Panc1 (cell line): ENCODE results near the gene LRRFIP1. TPM values are rescaled to one million over a fixed set of nuclear protein-coding genes. Genes with fewer than 3 reads are reported as not detected.

Source experiments
- ATAC-seq: fragments of 200-7000 bp; cut with Tn5 transposase; 2 replicates; pipeline ENCODE4 v1.9.1; 2020; ENCODE audit warnings: mild to moderate bottlenecking, moderate library complexity
- BruUV-seq: library from RNA; stranded (reverse); fragments of 400-500 nt; replicated peaks from 2 replicates; lab custom pipeline; 2021; lab: Mats Ljungman, UMichigan
- CTCF ChIA-PET: fragments of 300-600 bp; sonication (Branson Sonifier 250); formaldehyde crosslinking; loops from one replicate; lab custom pipeline; 2022; ENCODE audit warnings: antibody characterized with exemption; lab: Charles Lee
- POLR2A ChIA-PET: fragments of 300-600 bp; sonication (Branson Sonifier 250); formaldehyde crosslinking; loops from one replicate; lab custom pipeline; 2022; ENCODE audit warnings: antibody characterized with exemption; lab: Charles Lee
- DNase-seq: peaks from one replicate; pipeline ENCODE4 v3.0.0-alpha.2; 2010; ENCODE audit warnings: low read depth, low spot score
- H3K27ac ChIP-seq: 2 replicates; pipeline ENCODE4 v1.5.1; 2011; ENCODE audit warnings: mild to moderate bottlenecking, low read length, inconsistent platforms
- H3K27me3 ChIP-seq: fragments of 200-500 bp; sonication (Bioruptor generic); 2 replicates; pipeline ENCODE4 v1.6.0; 2014; ENCODE audit warnings: low read length, inconsistent platforms; ENCODE audit not compliant: control insufficient read depth, insufficient read depth
- H3K36me3 ChIP-seq: fragments of 200-500 bp; sonication (Bioruptor generic); 2 replicates; pipeline ENCODE4 v1.5.1; 2014; ENCODE audit warnings: inconsistent platforms, mild to moderate bottlenecking, low read length, moderate library complexity; ENCODE audit not compliant: control insufficient read depth, insufficient read depth
- H3K4me1 ChIP-seq: 2 replicates; pipeline ENCODE4 v1.5.1; 2011; ENCODE audit warnings: inconsistent platforms, mild to moderate bottlenecking, low read length, moderate library complexity; ENCODE audit not compliant: control insufficient read depth, insufficient read depth
- H3K4me3 ChIP-seq, 2 experiments: 2 replicates each; pipeline ENCODE4 v1.5.1; 2011 to 2012; ENCODE audit warnings: low read depth in 2 of 2, low read length in 2 of 2, mild to moderate bottlenecking in 2 of 2, inconsistent platforms in 1 of 2, moderate library complexity in 1 of 2
- H3K9me3 ChIP-seq: fragments of 200-500 bp; sonication (Bioruptor generic); 2 replicates; pipeline ENCODE4 v1.5.1; 2014; ENCODE audit warnings: low read depth, mild to moderate bottlenecking, inconsistent platforms, low read length, moderate library complexity; ENCODE audit not compliant: control insufficient read depth, insufficient read depth
- CTCF ChIP-seq: fragments of 450-650 bp; IDR thresholded peaks from 2 replicates; pipeline ENCODE4 v1.5.1; 2017; ENCODE audit warnings: mild to moderate bottlenecking
- POLR2AphosphoS5 ChIP-seq: IDR thresholded peaks from 2 replicates; pipeline ENCODE4 v1.6.1; 2012; ENCODE audit warnings: mild to moderate bottlenecking, low read depth, low read length, moderate library complexity
- REST ChIP-seq, 2 experiments: IDR thresholded peaks; 2 replicates each; pipeline ENCODE4 v1.6.1; 2011 to 2012; ENCODE audit warnings: low read depth in 2 of 2, control low read depth in 1 of 2, low read length in 1 of 2, mild to moderate bottlenecking in 1 of 2, moderate library complexity in 1 of 2; ENCODE audit not compliant: insufficient read depth in 1 of 2
- SIN3A ChIP-seq: IDR thresholded peaks from 2 replicates; pipeline ENCODE4 v1.6.1; 2012; ENCODE audit warnings: low read depth, mild to moderate bottlenecking, low read length, moderate library complexity, borderline replicate concordance; ENCODE audit not compliant: insufficient read depth
- TCF7L2 ChIP-seq: IDR thresholded peaks from 2 replicates; pipeline ENCODE4 v1.6.1; 2011; ENCODE audit warnings: mild to moderate bottlenecking, low read depth, low read length, inconsistent platforms
- in situ Hi-C: cut with HindIII; loops from 2 replicates; pipeline ENCODE4 v1.10.0; 2016; ENCODE audit warnings: low sequenced_read_pairs, low pct_unique_long_range_greater_than_20kb
- intact Hi-C: fragments of 100-400 bp; cut with micrococcal nuclease; formaldehyde crosslinking; loops from one replicate; pipeline ENCODE4 v1.10.0; 2022; ENCODE audit not compliant: unreplicated experiment
- total RNA-seq: library from RNA; stranded (reverse); gene quantifications from one replicate; pipeline ENCODE4 v1.2.1, GENCODE V29; 2021; ENCODE audit not compliant: unreplicated experiment

The LRRFIP1 gene
- total RNA-seq, 1 experiment from 2014 or later = 121 TPM

- ChIA-PET CTCF (interaction anchor here (0.6 to 3.4 kb wide), 7 partner anchors 9 to 73 kb away, joined by 3 to 23 read pairs (median 3); no protein-coding TSS in a partner anchor), POLR2A (no interaction called here)
- Histone ChIP-seq H3K36me3 (no peaks in the 10 kb centered on the region; the same call in 1 of the 2 replicates), H3K4me1 (peaks cover 16% of the 10 kb centered on the region), H3K27ac (peak overlapping the region; percentile 34; the same call in 1 of the 2 replicates), H3K9me3 (no peaks in the 10 kb centered on the region), H3K27me3 (no peaks in the 10 kb centered on the region), H3K4me3 (no peak overlapping the region)
- TF ChIP-seq CTCF = peak; percentile 96
- TF ChIP-seq POLR2AphosphoS5 = no peak
- no peak for TF ChIP-seq SIN3A
- no peak for TF ChIP-seq TCF7L2
- TF ChIP-seq REST (IDR thresholded peaks at IDR 0.05; ENCODE audit: insufficient read depth in 1 of 2, low read depth in 2 of 2, low read length in 1 of 2) = no peak
- ATAC-seq (peak; percentile 85), DNase-seq (peak; percentile 32)
- in situ Hi-C loops (no loop called here), intact Hi-C loops (loop anchor here (2.0 to 10.0 kb wide), 2 partner anchors 72 to 150 kb away; partner anchors contain the start of gene RAB17)
- no TSS peak for BruUV-seq
Measured at GRCh38 chr2:237744613-237745249, 117.3 kb downstream of the LRRFIP1 start.

- in situ Hi-C loops = no loop called here
- BruUV-seq = no TSS peak
- POLR2A ChIA-PET = no interaction called here
Measured at GRCh38 chr2:237745250-237745613, 117.8 kb downstream of the LRRFIP1 start.

More at GRCh38 chr2:237745250-237745613, 117.8 kb downstream of the LRRFIP1 start:
- intact Hi-C loops = loop anchor here (2.0 to 10.0 kb wide), 2 partner anchors 72 to 150 kb away; partner anchors contain the start of gene RAB17
- ATAC-seq = no peak
- DNase-seq = no peak
- Histone ChIP-seq H3K36me3 (no peaks in the 10 kb centered on the region; the same call in 1 of the 2 replicates), H3K27me3 (no peaks in the 10 kb centered on the region), H3K27ac (no peak overlapping the region; the same call in 1 of the 2 replicates), H3K9me3 (no peaks in the 10 kb centered on the region), H3K4me3 (no peak overlapping the region), H3K4me1 (peaks cover 16% of the 10 kb centered on the region)
- TF ChIP-seq CTCF = peak; percentile 75
- no peak for TF ChIP-seq TCF7L2
- CTCF ChIA-PET = interaction anchor here (0.6 to 3.4 kb wide), 6 partner anchors 9 to 74 kb away, joined by 3 to 23 read pairs (median 4); no protein-coding TSS in a partner anchor
